HCT116 (cell line): ENCODE data around the gene CEP97. TPM values are rescaled to one million over a fixed set of nuclear protein-coding genes. Genes with fewer than 3 reads are reported as not detected.

Experiments
- ATAC-seq: fragments of 200-7000 bp; cut with Tn5 transposase; 2 replicates; pipeline ENCODE4 v1.9.1; 2020; ENCODE audit warnings: mild to moderate bottlenecking, moderate library complexity
- BruUV-seq: library from RNA; stranded (reverse); fragments of 400-500 nt; replicated peaks from 2 replicates; lab custom pipeline; 2021; lab: Mats Ljungman, UMichigan
- CTCF ChIA-PET: fragments of 300-600 bp; sonication (Branson Sonifier 250); formaldehyde crosslinking; loops from one replicate; lab custom pipeline; 2021; ENCODE audit warnings: antibody characterized with exemption; lab: Charles Lee
- POLR2A ChIA-PET: fragments of 300-600, 350-600 bp; sonication (Branson Sonifier 250); formaldehyde crosslinking; loops from one replicate; lab custom pipeline; 2021; ENCODE audit warnings: antibody characterized with exemption; lab: Charles Lee
- RAD21 ChIA-PET, 2 experiments: fragments of 300-600 bp; sonication (Branson Sonifier 250); formaldehyde crosslinking; loops; one replicate each; lab custom pipeline; 2023; ENCODE audit warnings: low total read pairs in 2 of 2; ENCODE audit not compliant: uncharacterized antibody in 2 of 2, unreplicated experiment in 2 of 2, low non-redundant PET in 1 of 2; lab: Charles Lee
- DNase-seq: peaks from one replicate; pipeline ENCODE4 v3.0.0-alpha.2; 2010; ENCODE audit warnings: low read depth, low spot score
- H2AFZ ChIP-seq: fragments of 200-600 bp; shearing (Covaris generic), sonication (generic); 2 replicates; pipeline ENCODE4 v1.6.1; 2017; ENCODE audit warnings: low read depth, mixed run types, mixed read lengths, antibody characterized with exemption, low read length; ENCODE audit not compliant: poor library complexity, severe bottlenecking
- H3K27ac ChIP-seq: 2 replicates; pipeline ENCODE4 v1.5.1; 2012; ENCODE audit warnings: low read depth, low read length
- H3K27me3 ChIP-seq: fragments of 200-600 bp; sonication (generic); 2 replicates; pipeline ENCODE4 v1.6.1; 2016; ENCODE audit warnings: mixed run types, low read length, mixed read lengths; ENCODE audit not compliant: insufficient read depth
- H3K36me3 ChIP-seq, 2 experiments: fragments of 200-500 bp in 1 of 2; fragments of 200-600 bp in 1 of 2; sonication (Bioruptor generic) in 1 of 2; sonication (generic) in 1 of 2; 2 replicates each; pipeline versions ENCODE4 v1.5.1 to v1.6.1; 2014 to 2016; ENCODE audit warnings: low read length in 2 of 2, inconsistent platforms in 1 of 2, mixed read lengths in 1 of 2, mixed run types in 1 of 2; ENCODE audit not compliant: insufficient read depth in 2 of 2, control insufficient read depth in 1 of 2
- H3K4me1 ChIP-seq, 2 experiments: fragments of 200-600 bp in 1 of 2; sonication (generic) in 1 of 2; 2 replicates each; pipeline versions ENCODE4 v1.5.1 to v1.6.1; 2012 to 2017; ENCODE audit warnings: low read length in 2 of 2, inconsistent platforms in 1 of 2, mild to moderate bottlenecking in 1 of 2, mixed read lengths in 1 of 2, mixed run types in 1 of 2, moderate library complexity in 1 of 2; ENCODE audit not compliant: insufficient read depth in 2 of 2, control insufficient read depth in 1 of 2
- H3K4me2 ChIP-seq: fragments of 200-600 bp; sonication (generic); 2 replicates; pipeline ENCODE4 v1.6.1; 2017; ENCODE audit warnings: mixed run types, low read length, mixed read lengths
- H3K4me3 ChIP-seq, 2 experiments: fragments of 200-600 bp in 1 of 2; sonication (generic) in 1 of 2; replicated peaks in 1 of 2; 2 replicates each; pipeline ENCODE4 v1.5.1; 2011 to 2016; ENCODE audit warnings: low read length in 2 of 2, control low read depth in 1 of 2, low read depth in 1 of 2, mild to moderate bottlenecking in 1 of 2, mixed read lengths in 1 of 2, mixed run types in 1 of 2
- H3K79me2 ChIP-seq: fragments of 200-600 bp; sonication (generic); 2 replicates; pipeline ENCODE4 v1.6.1; 2017; ENCODE audit warnings: mild to moderate bottlenecking, mixed run types, low read length, moderate library complexity, mixed read lengths; ENCODE audit not compliant: insufficient read depth
- H3K9ac ChIP-seq: fragments of 200-600 bp; sonication (generic); 2 replicates; pipeline ENCODE4 v1.6.1; 2016; ENCODE audit warnings: low read length, mixed read lengths
- H3K9me2 ChIP-seq: fragments of 200-600 bp; sonication (generic), shearing (Covaris generic); 2 replicates; pipeline ENCODE4 v1.6.1; 2017; ENCODE audit warnings: mixed run types, mild to moderate bottlenecking, moderate library complexity; ENCODE audit not compliant: insufficient read depth
- H3K9me3 ChIP-seq, 2 experiments: fragments of 200-500 bp in 1 of 2; fragments of 200-600 bp in 1 of 2; sonication (Bioruptor generic) in 1 of 2; sonication (generic) in 1 of 2; 2 replicates each; pipeline ENCODE4 v1.6.1; 2014 to 2017; ENCODE audit warnings: low read length in 2 of 2, mixed read lengths in 2 of 2, inconsistent platforms in 1 of 2, low read depth in 1 of 2, mild to moderate bottlenecking in 1 of 2, mixed run types in 1 of 2, moderate library complexity in 1 of 2; ENCODE audit not compliant: control insufficient read depth in 1 of 2, insufficient read depth in 1 of 2
- H4K20me1 ChIP-seq: fragments of 200-600 bp; sonication (generic), shearing (Covaris generic); 2 replicates; pipeline ENCODE4 v1.6.1; 2017; ENCODE audit warnings: mixed run types, mild to moderate bottlenecking, moderate library complexity; ENCODE audit not compliant: insufficient read depth
- CBX3 ChIP-seq: IDR thresholded peaks from 2 replicates; pipeline ENCODE4 v1.6.1; 2012; ENCODE audit warnings: low read depth
- EGR1 ChIP-seq: IDR thresholded peaks from 2 replicates; pipeline ENCODE4 v1.6.1; 2012; ENCODE audit warnings: low read depth
- EZH2 ChIP-seq: fragments of 200-600 bp; sonication (generic); IDR thresholded peaks from 2 replicates; pipeline ENCODE4 v1.6.1; 2017; ENCODE audit warnings: antibody characterized with exemption, mixed run types
- MAX ChIP-seq: IDR thresholded peaks from 2 replicates; pipeline ENCODE4 v1.6.1; 2012
- REST ChIP-seq: IDR thresholded peaks from 2 replicates; pipeline ENCODE4 v1.6.1; 2012; ENCODE audit warnings: low read depth
- SIN3A ChIP-seq: IDR thresholded peaks from 2 replicates; pipeline ENCODE4 v1.6.1; 2012; ENCODE audit warnings: low read depth
- SRF ChIP-seq: IDR thresholded peaks from 2 replicates; pipeline ENCODE4 v1.6.1; 2012; ENCODE audit warnings: low read depth
- TCF7L2 ChIP-seq: IDR thresholded peaks from 2 replicates; pipeline ENCODE4 v1.7.0; 2011; ENCODE audit warnings: borderline replicate concordance, inconsistent platforms; ENCODE audit not compliant: insufficient read depth, insufficient read length; ENCODE audit errors: extremely low read depth
- YY1 ChIP-seq: IDR thresholded peaks from 2 replicates; pipeline ENCODE4 v1.6.1; 2011; ENCODE audit warnings: low read length, low read depth, moderate library complexity, mild to moderate bottlenecking; ENCODE audit not compliant: insufficient replicate concordance; ENCODE audit errors: extremely low read depth
- ZNF274 ChIP-seq: fragments of 200-500 bp; sonication (Bioruptor generic); IDR thresholded peaks from 2 replicates; pipeline ENCODE4 v1.6.1; 2014; ENCODE audit warnings: mild to moderate bottlenecking, low read depth, low read length, inconsistent platforms
- intact Hi-C: fragments of 100-400 bp; cut with micrococcal nuclease; formaldehyde crosslinking; loops from 2 replicates; pipeline ENCODE4 v1.10.0; 2022
- total RNA-seq: library from RNA; stranded (reverse); gene quantifications from one replicate; pipeline ENCODE4 v1.2.1, GENCODE V29; 2021; ENCODE audit not compliant: unreplicated experiment

The CEP97 gene
- total RNA-seq, 1 experiment from 2014 or later, result 15.7 TPM

DNA sequence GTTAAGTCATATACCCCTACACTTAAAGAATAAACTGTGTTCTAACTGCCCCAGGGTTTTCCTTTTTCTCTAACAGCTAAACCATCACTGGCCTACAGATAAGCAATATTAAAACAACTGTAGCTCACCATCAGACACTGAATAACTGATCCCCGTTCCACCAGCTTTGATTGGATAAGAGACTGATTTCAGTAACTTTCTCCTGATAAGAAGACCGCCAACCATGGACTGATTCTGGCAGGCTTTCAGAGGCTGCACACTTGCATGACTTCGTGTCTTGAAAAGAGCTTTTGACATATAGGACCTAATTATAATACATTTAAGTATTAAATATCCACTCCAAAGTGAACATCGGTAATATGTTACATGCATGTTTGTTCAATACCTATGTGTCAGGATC is 15.3 kb upstream of the CEP97 start:
- BruUV-seq, result no TSS peak
- ChIA-PET RAD21 (no interaction called here), CTCF (no interaction called here)

More for the DNA sequence above, 15.3 kb upstream of the CEP97 start:
- Histone ChIP-seq H3K36me3 (no peaks in the 10 kb centered on the region), H3K4me3 (no peak overlapping the region), H3K4me1 (peaks cover 0 to 7% of the 10 kb centered on the region in 2 experiments; a peak in 2 of 4 replicates), H3K27me3 (no peaks in the 10 kb centered on the region), H3K4me2 (no peak overlapping the region), H3K9me2 (no peaks in the 10 kb centered on the region), H3K9me3 (no peaks in the 10 kb centered on the region), H3K9ac (no peak overlapping the region), H3K27ac (no peak overlapping the region), H4K20me1 (no peaks in the 10 kb centered on the region), H2AFZ (no peak overlapping the region), H3K79me2 (no peaks in the 10 kb centered on the region)
- DNase-seq (no peak), ATAC-seq (no peak)
- TF ChIP-seq MAX (no peak), ZNF274 (no peak), SIN3A (no peak), EZH2 (no peak), TCF7L2 (no peak), CBX3 (no peak), REST (no peak), SRF (no peak), YY1 (no peak), EGR1 (no peak)
- intact Hi-C loops, result no loop called here
- POLR2A ChIA-PET, result no interaction called here
